RWPE2 (cell line): ENCODE measurements around the gene GAGE13.
"Not testable (repeated sequence)": the region's sequence is repeated elsewhere in the genome, so short reads cannot be mapped to it uniquely, and the experiment has no call there.

Experiments
- ATAC-seq: fragments of 200-7000 bp; cut with Tn5 transposase; 3 replicates; pipeline ENCODE4 v1.9.1; 2021; ENCODE audit warnings: low read depth
- DNase-seq: peaks from one replicate; pipeline ENCODE4 v3.0.0-alpha.2; 2020; ENCODE audit warnings: low spot score
- H3K27ac ChIP-seq: fragments of 450-650 bp; 2 replicates; pipeline ENCODE4 v1.5.1; 2017; ENCODE audit warnings: mild to moderate bottlenecking; ENCODE audit not compliant: poor library complexity, severe bottlenecking
- H3K27me3 ChIP-seq: fragments of 250-450 bp; sonication (Bioruptor Pico); 2 replicates; pipeline ENCODE4 v1.5.1; 2021; ENCODE audit warnings: mild to moderate bottlenecking, moderate library complexity; ENCODE audit not compliant: insufficient read depth, poor library complexity, severe bottlenecking
- H3K36me3 ChIP-seq: fragments of 250-450 bp; sonication (Bioruptor Pico); 2 replicates; pipeline ENCODE4 v1.5.1; 2020; ENCODE audit warnings: low read depth, mild to moderate bottlenecking, moderate library complexity
- H3K4me1 ChIP-seq: fragments of 250-450 bp; sonication (Bioruptor Pico); 2 replicates; pipeline ENCODE4 v1.5.1; 2021; ENCODE audit warnings: mild to moderate bottlenecking, moderate library complexity; ENCODE audit not compliant: insufficient read depth, poor library complexity, severe bottlenecking
- H3K4me3 ChIP-seq: fragments of 250-450 bp; sonication (Bioruptor Pico); 2 replicates; pipeline ENCODE4 v1.5.1; 2021; ENCODE audit warnings: mild to moderate bottlenecking, moderate library complexity; ENCODE audit not compliant: severe bottlenecking
- H3K9me3 ChIP-seq: fragments of 250-450 bp; sonication (Bioruptor Pico); 2 replicates; pipeline ENCODE4 v1.5.1; 2021; ENCODE audit warnings: mild to moderate bottlenecking, moderate library complexity; ENCODE audit not compliant: severe bottlenecking
- CTCF ChIP-seq: fragments of 450-650 bp; IDR thresholded peaks from one replicate; pipeline ENCODE4 v1.5.1; 2017; ENCODE audit warnings: mild to moderate bottlenecking, moderate library complexity; ENCODE audit not compliant: poor library complexity, severe bottlenecking

GAGE13 gene

DNA sequence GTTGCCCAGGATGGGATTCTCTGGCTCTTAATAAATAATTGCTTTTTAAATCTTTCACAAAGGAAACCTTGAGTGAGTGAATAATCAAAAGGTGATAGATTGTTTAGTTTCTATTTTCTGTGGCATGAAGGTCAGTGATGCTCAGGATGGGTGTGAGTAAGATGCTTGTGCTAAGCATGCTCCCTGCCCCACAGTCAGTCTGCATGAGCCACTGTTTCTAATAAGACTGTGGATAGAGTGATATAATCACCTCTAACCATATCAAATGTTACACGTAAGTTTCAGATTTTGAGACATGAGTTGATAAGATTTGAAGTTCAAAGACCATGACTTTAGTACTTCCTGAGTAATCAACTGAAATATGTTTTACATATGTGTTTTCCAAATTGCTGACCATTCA is 30.7 kb upstream of the GAGE13 start:
- H3K36me3 ChIP-seq: no peaks in the 10 kb centered on the region
- no peak for TF ChIP-seq CTCF
- ATAC-seq: no peak
- no peaks in the 10 kb centered on the region for H3K27me3 ChIP-seq
- DNase-seq: no peak
- H3K4me3 ChIP-seq: no peak overlapping the region
- H3K9me3 ChIP-seq: no peaks in the 10 kb centered on the region
- H3K27ac ChIP-seq: no peak overlapping the region
- no peaks in the 10 kb centered on the region for H3K4me1 ChIP-seq

- H3K27ac ChIP-seq: no peak within 1 kb of the TSS
- no peak for ATAC-seq
Measured at GRCh38 chrX:49303346-49303745, 28.0 kb upstream of the GAGE13 start, which contains the start of gene GAGE10. Gene GAGE10 (plus strand): TSS chrX:49303646. CDS start chrX:49304860, 1,214 bp downstream.

DNA sequence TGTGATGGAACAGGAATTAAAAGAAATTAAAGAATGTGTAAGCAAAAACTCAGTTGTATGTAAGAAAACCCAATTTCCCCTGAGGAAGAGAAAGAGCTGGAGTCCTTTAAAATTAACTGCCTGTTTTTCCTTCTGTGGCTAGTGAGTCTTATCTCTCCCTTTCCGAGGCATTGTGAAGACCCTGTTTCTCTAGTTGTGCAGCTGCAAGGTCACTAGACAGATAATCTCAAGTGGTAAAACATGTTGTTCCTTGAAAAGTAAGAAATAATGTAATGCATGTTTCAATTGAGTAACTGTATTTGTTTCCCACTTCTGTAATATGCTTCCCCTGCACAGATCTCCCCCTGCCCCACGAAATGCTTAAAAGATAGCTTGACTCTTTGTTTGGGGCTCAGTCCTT is 23.6 kb upstream of the GAGE13 start:
- not testable (repeated sequence) for H3K9me3 ChIP-seq, ATAC-seq, H3K27me3 ChIP-seq, H3K36me3 ChIP-seq, H3K4me1 ChIP-seq, DNase-seq, H3K4me3 ChIP-seq, H3K27ac ChIP-seq

More at GRCh38 chrX:49303346-49303745, 28.0 kb upstream of the GAGE13 start, which contains the start of gene GAGE10:
- DNase-seq: no peak
- no peak for TF ChIP-seq CTCF
- Histone ChIP-seq H3K9me3 (no peaks in the 10 kb centered on the region), H3K4me1 (no peaks in the 10 kb centered on the region), H3K36me3 (no peaks in the 10 kb centered on the region), H3K27me3 (no peaks in the 10 kb centered on the region), H3K4me3 (no peak within 1 kb of the TSS)

DNA sequence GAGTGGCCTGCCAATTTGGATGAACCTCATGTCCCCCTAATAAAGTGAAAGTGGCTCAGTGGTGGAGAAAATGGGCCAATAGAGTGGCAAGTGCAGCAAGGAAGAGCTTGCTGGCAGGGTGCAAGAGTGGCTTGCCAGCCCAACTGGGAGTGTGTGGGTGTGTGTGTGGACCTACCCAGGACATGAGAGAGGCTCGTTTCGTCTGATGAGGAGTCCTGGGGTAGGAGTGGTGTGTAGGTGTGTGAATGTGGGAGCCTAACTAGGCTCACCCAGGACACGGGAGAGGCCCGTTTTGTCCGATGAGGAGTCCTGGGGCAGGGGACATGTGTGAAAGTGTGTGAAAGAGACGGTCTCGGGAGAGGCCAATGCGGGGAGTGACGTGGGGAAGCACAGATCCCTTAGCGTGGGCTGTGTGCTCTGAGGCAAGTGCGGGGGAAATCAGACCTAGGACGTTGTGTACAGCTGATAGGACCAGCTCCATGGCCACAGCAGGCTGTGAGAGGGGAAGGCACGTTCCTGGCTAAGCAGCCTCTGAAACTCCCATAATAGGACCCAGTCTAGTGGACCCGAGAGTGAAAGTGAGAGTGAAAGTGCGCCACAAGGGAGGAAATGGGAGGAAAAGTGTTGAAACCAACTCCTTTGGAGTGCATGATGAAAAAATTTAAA is 22.6 kb upstream of the GAGE13 start:
- Histone ChIP-seq H3K36me3 (no peaks in the 10 kb centered on the region), H3K27me3 (no peaks in the 10 kb centered on the region), H3K4me1 (no peaks in the 10 kb centered on the region), H3K9me3 (no peaks in the 10 kb centered on the region), H3K27ac (no peak overlapping the region), H3K4me3 (no peak overlapping the region)
- DNase-seq (no peak), ATAC-seq (no peak)
- TF ChIP-seq CTCF: no peak

DNA sequence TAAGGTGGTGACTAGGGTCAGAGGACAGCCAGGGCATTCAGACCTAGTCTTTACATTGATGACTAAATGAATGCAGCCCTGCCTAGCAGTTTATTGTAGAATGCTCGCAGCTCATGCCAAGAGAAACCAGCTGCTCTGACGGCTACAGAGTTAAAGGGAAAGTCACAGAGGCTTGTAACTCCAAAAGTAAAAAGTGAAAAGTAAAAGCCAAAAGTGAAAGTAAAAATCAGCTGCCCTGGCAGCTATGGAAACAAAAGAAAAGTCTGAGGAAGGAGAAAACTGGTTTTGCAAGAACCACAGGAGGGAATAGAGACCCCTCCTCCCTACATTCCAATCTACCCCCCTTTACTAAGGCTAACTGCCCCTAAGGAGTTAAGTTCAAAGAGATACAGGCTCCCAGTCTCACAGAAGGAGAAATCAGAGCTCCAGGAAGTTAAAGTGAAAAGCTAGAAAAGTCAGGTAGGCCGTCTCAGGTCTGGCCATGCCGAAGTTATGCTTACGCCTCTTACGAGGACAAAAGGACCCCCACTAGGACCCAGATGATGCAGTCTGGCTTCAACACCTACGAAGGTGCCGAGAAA is 21.9 kb upstream of the GAGE13 start:
- peak; percentile 61 for ATAC-seq
- Histone ChIP-seq H3K36me3 (no peaks in the 10 kb centered on the region), H3K4me1 (no peaks in the 10 kb centered on the region), H3K27me3 (no peaks in the 10 kb centered on the region), H3K27ac (no peak overlapping the region), H3K4me3 (peak overlapping the region; percentile 2), H3K9me3 (no peaks in the 10 kb centered on the region)
- TF ChIP-seq CTCF: no peak
- no peak for DNase-seq
